Activated T-cell treated with anti-CD3 and anti-CD28 coated beads, Interleukin-2, amount 50 U/mL, for 24 hours (primary cell): ENCODE measurements around the gene RNF225.
A peak's percentile ranks its signal among the peaks of the same experiment; 100 is the strongest.

ENCODE experiments used
- DNase-seq: peaks from one replicate; pipeline ENCODE4 v3.0.0-alpha.2; 2020
- H3K27ac Mint-ChIP-seq: 2 replicates; pipeline ENCODE4 v1.8.0; 2020; ENCODE audit warnings: mild to moderate bottlenecking, mixed read lengths
- H3K27me3 Mint-ChIP-seq: 2 replicates; pipeline ENCODE4 v1.8.0; 2020; ENCODE audit warnings: mixed read lengths
- H3K36me3 Mint-ChIP-seq: 2 replicates; pipeline ENCODE4 v1.8.0; 2020; ENCODE audit warnings: low read depth, mixed read lengths
- H3K4me1 Mint-ChIP-seq: 2 replicates; pipeline ENCODE4 v1.8.0; 2020; ENCODE audit warnings: low read depth, mixed read lengths
- H3K4me3 Mint-ChIP-seq: 2 replicates; pipeline ENCODE4 v1.8.0; 2020; ENCODE audit warnings: mild to moderate bottlenecking, moderate library complexity, mixed read lengths
- H3K9me3 Mint-ChIP-seq: 2 replicates; pipeline ENCODE4 v1.8.0; 2020; ENCODE audit warnings: mixed read lengths

The RNF225 gene

GRCh38 chr19:58355215-58355796, 40.1 kb upstream of the RNF225 start:
- Mint-ChIP-seq H3K27ac (no peak overlapping the region), H3K4me3 (no peak overlapping the region), H3K27me3 (peaks cover 4% of the 10 kb centered on the region), H3K9me3 (no peaks in the 10 kb centered on the region), H3K4me1 (peaks cover 25% of the 10 kb centered on the region), H3K36me3 (peaks cover 14% of the 10 kb centered on the region)
- DNase-seq: no peak

DNA sequence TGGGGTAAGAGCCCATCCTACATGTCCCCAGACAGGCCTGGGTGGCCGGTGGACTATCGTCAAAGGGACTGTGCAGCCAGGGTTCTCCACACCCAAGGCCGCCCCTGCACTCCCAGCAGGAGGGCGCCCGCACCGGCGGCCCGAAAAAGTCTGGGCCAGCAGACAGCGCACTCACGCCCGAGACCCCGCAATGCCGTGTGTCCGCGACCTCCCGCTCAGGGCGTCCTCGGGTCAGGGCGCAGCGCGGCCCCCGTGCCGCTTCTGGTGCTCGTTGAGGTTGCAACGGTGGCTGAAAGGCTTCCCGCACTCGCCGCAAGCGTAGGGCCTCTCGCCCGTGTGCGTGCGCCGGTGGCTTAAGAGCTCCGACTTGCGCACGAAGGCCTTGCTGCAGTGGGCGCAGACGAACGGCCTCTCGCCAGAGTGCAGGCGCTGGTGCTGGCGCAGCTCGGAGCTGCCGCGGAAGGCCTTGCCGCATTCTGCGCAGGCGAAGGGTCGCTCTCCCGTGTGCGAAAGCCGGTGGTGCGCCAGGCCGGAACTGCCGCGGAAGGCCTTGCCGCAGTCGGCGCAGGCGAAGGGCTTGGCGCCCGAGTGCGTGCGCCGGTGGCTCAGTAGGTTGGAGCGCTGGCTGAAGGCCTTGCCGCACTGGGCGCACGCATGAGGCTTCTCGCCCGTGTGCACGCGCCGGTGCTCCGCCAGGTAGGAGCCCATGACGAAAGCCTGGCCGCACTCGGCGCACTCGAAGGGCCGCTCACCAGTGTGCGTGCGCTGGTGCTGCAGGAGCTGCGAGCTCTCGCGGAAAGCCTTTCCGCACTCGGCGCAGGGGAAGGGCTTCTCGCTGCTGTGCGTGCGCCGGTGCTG, 39.3 kb upstream of the RNF225 start:
- Mint-ChIP-seq H3K4me3 (peak overlapping the region; percentile 44), H3K36me3 (peaks cover 8% of the 10 kb centered on the region), H3K27me3 (peaks cover 4% of the 10 kb centered on the region), H3K9me3 (no peaks in the 10 kb centered on the region), H3K4me1 (peaks cover 25% of the 10 kb centered on the region), H3K27ac (no peak overlapping the region)
- DNase-seq: peak; percentile 71

DNA sequence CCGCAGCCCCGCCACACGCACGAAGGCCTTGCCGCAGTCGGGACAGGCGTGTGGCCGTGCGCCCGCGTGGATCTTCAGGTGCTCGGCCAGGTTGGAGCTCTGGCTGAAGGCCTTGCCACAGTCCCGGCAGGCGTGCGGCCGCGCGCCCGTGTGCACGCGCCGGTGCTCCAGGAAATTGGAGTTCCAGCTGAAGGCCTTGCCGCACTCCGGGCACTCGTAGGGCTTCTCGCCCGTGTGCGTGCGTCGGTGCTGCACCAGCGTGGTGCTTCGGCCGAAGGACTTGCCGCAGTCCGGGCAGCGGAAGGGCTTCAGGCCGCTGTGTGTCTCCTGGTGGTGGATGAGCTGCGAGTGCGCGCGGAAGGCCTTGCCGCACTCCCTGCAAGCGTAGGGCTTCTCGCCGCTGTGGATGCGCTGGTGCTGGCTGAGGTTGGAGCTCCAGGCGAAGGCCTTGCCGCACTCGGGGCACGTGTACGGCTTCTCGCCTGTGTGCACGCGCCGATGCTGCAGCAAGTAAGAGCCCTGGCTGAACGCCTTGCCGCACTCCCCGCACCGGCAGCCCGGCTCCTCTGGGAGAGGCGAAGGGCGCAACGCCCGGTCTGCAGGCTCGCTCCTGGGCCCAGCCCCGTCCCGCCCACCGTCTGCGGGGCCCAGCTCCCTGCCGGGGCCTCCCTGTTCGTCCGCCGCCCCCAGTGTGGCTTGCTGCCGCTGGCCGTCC, 38.5 kb upstream of the RNF225 start:
- DNase-seq: peak; percentile 44
- H3K27me3 Mint-ChIP-seq: peaks cover 4% of the 10 kb centered on the region
- H3K9me3 Mint-ChIP-seq: no peaks in the 10 kb centered on the region
- H3K36me3 Mint-ChIP-seq: peaks cover 5% of the 10 kb centered on the region
- peaks cover 32% of the 10 kb centered on the region for H3K4me1 Mint-ChIP-seq
- no peak overlapping the region for H3K27ac Mint-ChIP-seq
- peak overlapping the region; percentile 44 for H3K4me3 Mint-ChIP-seq

DNA sequence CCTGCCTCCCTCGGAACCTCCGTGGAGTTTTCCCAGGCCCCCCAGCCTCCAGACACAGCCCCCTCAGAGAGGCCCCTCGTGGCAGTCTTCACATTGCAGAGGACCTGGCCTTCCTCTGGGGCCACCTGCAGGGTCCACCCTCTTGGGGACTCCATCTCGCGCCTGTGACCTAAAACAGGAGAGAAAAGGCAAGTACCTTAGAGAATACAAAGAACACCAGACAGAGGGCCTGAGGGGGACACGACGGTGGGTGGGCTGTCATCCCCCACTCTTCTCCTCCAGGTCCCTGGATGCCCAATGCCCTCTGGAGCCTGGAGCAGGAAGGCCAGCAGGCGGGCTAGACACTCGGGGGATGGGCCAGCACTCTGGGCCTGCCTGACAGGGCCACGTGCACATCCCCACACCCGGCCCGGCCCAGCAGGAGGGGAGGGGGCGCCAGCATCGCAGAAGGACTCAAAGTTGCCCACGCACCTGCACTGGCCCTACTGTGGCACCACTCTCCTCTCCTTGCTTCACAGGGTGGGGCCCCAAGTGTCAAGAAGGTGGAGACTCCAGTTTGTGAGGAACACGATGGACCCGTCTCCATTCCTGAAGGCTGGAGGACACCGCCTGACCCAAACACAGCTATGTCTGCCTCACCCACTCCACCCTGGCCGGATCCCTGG, 37.8 kb upstream of the RNF225 start:
- Mint-ChIP-seq H3K27me3 (peaks cover 4% of the 10 kb centered on the region), H3K9me3 (no peaks in the 10 kb centered on the region), H3K4me3 (no peak overlapping the region), H3K36me3 (peaks cover 5% of the 10 kb centered on the region), H3K27ac (no peak overlapping the region), H3K4me1 (peaks cover 35% of the 10 kb centered on the region)
- DNase-seq: no peak

DNA sequence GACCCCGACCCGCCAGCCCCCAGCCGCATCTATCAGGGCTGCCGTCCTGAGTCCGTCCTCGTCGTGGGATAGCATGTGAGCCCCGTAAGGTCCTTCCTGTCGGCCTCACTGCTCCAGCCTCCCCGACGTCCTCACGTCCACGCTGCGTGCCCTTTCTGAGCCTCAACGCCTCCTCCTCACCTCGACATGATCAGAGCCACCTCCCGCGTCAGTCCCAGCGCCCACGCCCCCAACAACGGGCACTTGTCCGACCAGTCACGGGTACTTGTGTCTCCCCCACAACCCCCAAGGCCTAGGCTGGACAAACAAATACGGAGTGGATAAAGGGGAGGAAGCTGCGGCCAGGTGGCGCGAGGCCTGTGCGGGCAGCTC, 33.6 kb upstream of the RNF225 start:
- Mint-ChIP-seq H3K36me3 (peaks cover 5% of the 10 kb centered on the region), H3K27ac (peak overlapping the region; percentile 96), H3K4me3 (peak overlapping the region; percentile 94), H3K9me3 (no peaks in the 10 kb centered on the region), H3K4me1 (peaks cover 22% of the 10 kb centered on the region), H3K27me3 (no peaks in the 10 kb centered on the region)
- no peak for DNase-seq

DNA sequence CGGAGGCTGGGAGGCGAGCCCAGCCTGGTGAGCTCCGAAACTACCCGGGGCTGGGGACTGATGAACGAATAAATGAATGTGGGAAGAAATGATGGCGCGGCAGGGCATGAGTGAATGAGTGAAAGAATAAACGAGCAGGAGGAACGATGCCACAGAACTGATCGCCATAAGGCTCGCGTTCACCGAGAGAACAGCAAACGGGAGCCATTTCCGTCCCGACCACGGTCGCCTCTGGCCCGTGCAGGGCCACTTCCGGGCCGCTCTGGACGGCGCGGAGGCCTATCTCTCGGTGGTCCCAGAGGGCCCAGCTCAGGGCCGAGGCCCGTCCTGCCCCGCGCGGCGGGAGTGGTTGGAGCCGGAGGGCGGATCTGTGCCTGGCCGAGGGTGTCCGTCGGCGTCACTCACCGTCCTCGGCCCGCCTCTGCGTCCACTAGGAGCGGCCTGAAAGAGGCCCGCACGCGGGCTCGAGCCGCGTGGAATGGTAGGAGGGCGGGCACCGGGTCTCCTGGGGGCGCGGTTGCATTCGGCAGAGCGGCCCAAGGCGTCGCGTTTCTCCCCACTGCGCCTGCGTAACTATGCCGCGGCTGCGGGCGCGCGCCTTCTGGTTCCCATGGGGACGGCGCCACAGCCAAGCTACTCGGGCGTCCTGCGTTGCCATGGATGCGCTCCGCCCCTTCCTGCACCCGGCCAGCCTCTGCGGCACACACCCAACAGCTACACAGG, 33.0 kb upstream of the RNF225 start, which contains the start of gene ZNF497:
Gene ZNF497, minus strand, starts transcription at position 480 of the 723 bp plus-strand sequence. CDS start 5,116 bp downstream, outside the sequence.
- Mint-ChIP-seq H3K4me1 (peaks cover 19% of the 10 kb centered on the region), H3K9me3 (no peaks in the 10 kb centered on the region), H3K36me3 (peaks cover 5% of the 10 kb centered on the region), H3K27ac (peak within 1 kb of the TSS; percentile 96), H3K4me3 (peak within 1 kb of the TSS; percentile 94), H3K27me3 (no peaks in the 10 kb centered on the region)
- peak; percentile 97 for DNase-seq

- no peak overlapping the region for H3K4me3 Mint-ChIP-seq
- no peak overlapping the region for H3K27ac Mint-ChIP-seq
- H3K4me1 Mint-ChIP-seq: peaks cover 15% of the 10 kb centered on the region
- no peak for DNase-seq
- H3K27me3 Mint-ChIP-seq: no peaks in the 10 kb centered on the region
- H3K36me3 Mint-ChIP-seq: peaks cover 5% of the 10 kb centered on the region
- H3K9me3 Mint-ChIP-seq: no peaks in the 10 kb centered on the region
Observed at GRCh38 chr19:58364146-58364545, 31.3 kb upstream of the RNF225 start.

DNA sequence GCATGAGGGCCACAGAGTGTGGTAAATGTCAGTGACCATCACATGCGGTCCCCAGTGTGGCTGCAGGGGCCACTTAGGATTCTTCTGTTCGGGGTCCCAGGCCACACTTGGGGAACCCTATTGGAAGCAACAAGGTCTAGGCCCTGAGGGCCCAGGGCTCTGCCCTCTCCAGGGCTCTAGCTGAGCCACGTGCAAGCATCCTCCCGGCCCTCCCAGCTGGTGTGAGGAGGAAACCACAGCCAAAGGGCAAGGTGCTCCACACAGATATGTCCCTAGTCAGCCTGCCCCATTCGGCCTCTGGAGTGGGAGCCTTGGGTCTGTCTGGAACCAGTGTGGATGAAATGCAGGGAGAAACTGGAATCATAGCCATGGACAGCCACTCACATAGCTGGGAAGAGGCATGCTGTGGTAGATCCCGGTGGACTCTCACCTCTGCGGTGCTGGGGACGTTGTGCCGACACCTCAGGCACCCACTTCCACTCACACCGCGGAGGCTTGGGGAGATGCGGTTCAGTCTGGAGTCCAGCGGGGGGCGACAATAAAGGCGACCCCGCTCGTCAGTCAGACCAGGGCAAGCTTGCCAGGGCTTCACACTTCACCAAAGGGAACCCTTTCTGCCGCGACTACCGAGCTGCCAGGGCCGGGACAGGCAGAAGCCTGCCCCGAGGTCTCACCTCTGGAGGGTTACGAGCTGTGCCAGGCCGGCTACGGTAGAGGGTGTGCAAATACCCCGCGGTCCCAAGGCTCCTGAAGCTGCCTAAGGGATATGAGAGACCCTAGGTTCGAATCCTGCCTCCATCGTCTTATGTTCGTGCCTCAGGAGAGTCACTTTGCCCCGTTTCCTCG, 28.6 kb upstream of the RNF225 start:
- H3K27me3 Mint-ChIP-seq: no peaks in the 10 kb centered on the region
- peaks cover 8% of the 10 kb centered on the region for H3K4me1 Mint-ChIP-seq
- no peaks in the 10 kb centered on the region for H3K9me3 Mint-ChIP-seq
- H3K27ac Mint-ChIP-seq: no peak overlapping the region
- H3K4me3 Mint-ChIP-seq: no peak overlapping the region
- DNase-seq: no peak
- H3K36me3 Mint-ChIP-seq: peaks cover 5% of the 10 kb centered on the region

DNA sequence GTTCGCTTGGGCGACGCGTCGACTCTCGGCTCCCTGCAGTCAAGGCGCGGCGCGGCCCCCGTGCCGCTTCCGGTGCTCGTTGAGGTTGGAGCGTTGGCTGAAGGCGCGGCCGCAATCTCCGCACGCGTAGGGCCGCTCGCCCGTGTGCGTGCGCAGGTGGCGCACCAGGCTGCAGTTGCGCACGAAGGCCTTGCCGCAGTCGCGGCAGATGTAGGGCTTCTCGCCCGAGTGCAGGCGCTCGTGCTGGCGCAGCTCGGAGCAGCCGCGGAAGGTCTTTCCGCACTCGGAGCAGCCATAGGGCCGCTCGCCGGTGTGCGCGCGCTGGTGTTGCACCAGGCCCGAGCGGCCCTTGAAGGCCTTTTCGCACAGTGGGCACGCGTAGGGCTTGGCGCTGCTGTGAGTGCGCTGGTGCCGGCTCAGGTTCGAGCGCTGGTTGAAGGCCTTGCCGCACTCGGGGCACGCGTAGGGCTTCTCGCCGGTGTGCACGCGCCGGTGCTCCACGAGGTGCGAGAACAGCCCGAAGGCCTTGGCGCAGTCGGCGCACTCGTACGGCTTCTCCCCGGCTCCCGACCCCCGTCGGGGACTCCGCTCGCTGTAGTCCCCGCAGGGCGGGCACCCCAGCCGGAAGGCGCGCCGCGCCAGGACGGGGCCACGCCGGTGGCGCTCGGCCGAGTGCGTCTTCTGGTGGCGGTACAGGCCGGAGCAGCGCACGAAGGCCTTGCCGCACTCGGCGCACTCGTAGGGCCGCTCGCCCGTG, 27.6 kb upstream of the RNF225 start:
- Mint-ChIP-seq H3K4me3 (no peak overlapping the region), H3K4me1 (peaks cover 1% of the 10 kb centered on the region), H3K27ac (no peak overlapping the region), H3K9me3 (no peaks in the 10 kb centered on the region), H3K36me3 (no peaks in the 10 kb centered on the region), H3K27me3 (no peaks in the 10 kb centered on the region)
- no peak for DNase-seq

DNA sequence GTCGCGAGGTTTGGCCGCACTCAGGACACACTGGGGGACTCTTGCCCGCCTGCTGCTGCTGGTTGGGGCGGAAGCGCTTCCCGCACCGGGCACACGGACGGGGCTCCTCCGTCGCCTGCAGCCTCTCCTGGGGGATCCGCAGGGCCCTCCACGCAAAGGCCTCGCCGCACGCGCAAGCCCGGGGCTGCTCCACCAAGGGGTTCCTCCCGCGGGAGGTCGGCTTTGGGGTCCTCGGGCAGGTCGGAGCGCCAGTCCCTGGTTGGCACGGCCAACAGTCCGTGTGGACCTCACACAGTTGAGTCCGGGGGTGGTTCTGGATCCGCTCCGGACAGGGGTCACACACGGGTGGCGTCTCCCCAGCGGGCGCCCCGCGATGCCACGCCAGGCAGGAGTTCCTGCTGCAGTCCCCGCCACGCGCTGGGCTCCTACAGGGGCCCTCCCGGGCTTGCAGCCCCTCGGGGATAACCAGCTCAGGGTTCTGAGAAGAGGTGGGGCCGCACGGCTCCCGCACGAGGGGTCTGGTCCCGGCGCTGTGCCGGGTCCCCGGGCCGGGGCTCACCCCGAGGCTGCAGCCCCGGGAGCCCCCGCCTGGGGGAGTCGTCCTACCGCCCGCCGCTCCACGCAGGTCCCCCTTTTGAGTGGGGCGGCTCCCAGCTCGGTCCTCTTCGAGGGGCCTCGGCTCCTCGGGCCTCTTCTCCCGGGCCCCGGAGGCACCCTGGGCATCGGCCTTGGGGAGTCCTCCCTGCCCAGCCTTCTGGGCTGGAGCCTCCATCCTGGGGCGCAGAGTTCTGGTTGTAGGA, 26.7 kb upstream of the RNF225 start:
- no peak overlapping the region for H3K27ac Mint-ChIP-seq
- H3K27me3 Mint-ChIP-seq: no peaks in the 10 kb centered on the region
- no peaks in the 10 kb centered on the region for H3K4me1 Mint-ChIP-seq
- no peaks in the 10 kb centered on the region for H3K36me3 Mint-ChIP-seq
- no peaks in the 10 kb centered on the region for H3K9me3 Mint-ChIP-seq
- H3K4me3 Mint-ChIP-seq: no peak overlapping the region
- DNase-seq: no peak

DNA sequence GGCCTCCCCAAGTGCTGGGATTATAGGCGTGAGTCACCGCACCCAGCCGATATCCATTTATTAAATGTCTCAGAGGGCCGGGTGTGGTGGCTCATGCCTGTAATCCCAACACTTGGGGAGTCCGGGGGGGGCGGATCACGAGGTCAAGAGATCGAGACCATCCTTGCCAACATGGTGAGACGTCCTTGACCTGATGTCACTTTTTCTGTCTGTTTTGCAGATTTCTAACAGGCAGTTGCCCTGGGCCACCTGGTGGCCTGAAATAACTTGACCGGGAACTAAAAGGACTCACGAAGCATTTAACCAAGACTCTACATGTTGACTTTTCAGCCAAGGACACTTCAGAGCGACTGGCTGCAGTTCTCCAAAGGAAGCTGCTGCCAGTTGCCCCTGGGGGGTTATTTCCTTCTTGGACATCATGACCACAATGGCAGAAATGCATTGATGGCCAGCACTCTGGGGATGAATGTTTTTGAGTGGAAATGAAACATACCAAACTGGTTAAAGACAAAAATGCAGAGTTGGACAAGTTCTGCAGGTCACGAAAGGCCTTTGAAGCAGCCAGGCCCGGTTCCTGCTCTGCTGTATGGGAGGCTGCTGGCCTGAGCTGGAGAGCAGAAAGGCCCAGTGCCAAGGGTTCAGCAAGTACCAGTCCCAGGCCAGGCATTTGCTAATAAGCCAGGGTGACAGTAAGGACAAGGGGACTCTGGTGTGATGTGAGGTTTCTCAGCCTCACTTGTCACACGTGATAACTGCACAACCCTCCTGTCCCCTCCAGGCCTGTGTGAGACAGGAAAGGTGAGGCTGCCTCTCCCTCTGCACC, 22.9 kb upstream of the RNF225 start:
- no peaks in the 10 kb centered on the region for H3K36me3 Mint-ChIP-seq
- no peak overlapping the region for H3K27ac Mint-ChIP-seq
- no peak overlapping the region for H3K4me3 Mint-ChIP-seq
- peaks cover 2% of the 10 kb centered on the region for H3K4me1 Mint-ChIP-seq
- DNase-seq: no peak
- H3K27me3 Mint-ChIP-seq: no peaks in the 10 kb centered on the region
- no peaks in the 10 kb centered on the region for H3K9me3 Mint-ChIP-seq
